ENCODE measurements around the gene KRTAP9-9. TPM values are rescaled to one million over a fixed set of nuclear protein-coding genes. Genes with fewer than 3 reads are reported as not detected.
A peak's percentile ranks its signal among the peaks of the same experiment; 100 is the strongest.
"Not testable (repeated sequence)": the region's sequence is repeated elsewhere in the genome, so short reads cannot be mapped to it uniquely, and the experiment has no call there.

Gene KRTAP9-9
- total RNA-seq (not detected in 2 replicates), polyA plus RNA-seq (not detected in 2 replicates)

DNA sequence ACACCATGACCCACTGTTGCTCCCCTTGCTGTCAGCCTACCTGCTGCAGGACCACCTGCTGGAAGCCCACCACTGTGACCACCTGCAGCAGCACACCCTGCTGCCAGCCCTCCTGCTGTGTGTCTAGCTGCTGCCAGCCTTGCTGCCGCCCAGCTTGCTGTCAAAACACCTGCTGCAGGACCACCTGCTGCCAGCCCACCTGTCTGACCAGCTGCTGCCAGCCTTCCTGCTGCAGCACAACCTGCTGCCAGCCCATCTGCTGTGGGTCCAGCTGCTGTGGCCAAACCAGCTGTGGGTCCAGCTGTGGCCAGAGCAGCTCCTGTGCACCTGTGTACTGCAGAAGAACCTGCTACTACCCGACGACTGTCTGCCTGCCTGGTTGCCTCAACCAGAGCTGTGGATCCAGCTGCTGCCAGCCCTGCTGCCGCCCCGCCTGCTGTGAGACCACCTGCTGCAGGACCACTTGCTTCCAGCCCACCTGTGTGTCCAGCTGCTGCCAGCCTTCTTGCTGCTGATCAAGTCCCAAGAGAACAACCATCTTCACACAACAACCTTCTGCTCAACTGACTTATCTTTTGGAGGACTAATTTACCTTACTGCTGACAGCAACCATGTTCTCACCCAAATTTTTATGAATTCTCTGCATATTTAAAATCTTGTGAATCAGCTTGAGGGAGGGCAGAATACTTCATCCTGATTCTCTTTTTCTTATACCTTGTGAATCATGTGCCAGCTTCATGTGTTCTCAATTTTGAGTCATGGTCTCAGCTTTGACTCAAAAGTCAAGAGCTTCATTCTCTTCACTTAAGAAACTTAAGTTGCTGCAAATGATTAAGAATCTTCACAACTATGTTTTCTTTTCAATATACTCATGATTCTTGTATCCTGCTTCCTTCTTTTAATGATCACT, at the start of gene KRTAP9-9:
KRTAP9-9 (plus strand) TSS at position 4 of the 910 bp plus-strand sequence.
- H3K9me3 ChIP-seq (ENCODE audit: low read depth); DNase-seq (ENCODE audit: low read depth in 1 of 2, low spot score in 1 of 2); H3K4me3 ChIP-seq; H3K27ac ChIP-seq; H3K36me3 ChIP-seq; H3K4me1 ChIP-seq (ENCODE audit: low read depth): not testable (repeated sequence)
- H3K27me3 ChIP-seq = peaks cover 64% of the 10 kb centered on the region

- no peak for DNase-seq (ENCODE audit: low read depth in 1 of 2, low spot score in 1 of 2)
- H3K4me1 ChIP-seq (ENCODE audit: low read depth) = no peaks in the 10 kb centered on the region
- H3K27ac ChIP-seq = no peak overlapping the region
- no peaks in the 10 kb centered on the region for H3K9me3 ChIP-seq (ENCODE audit: low read depth)
- H3K36me3 ChIP-seq = no peaks in the 10 kb centered on the region
- H3K27me3 ChIP-seq = peaks cover 8% of the 10 kb centered on the region
- no peak overlapping the region for H3K4me3 ChIP-seq
- TF ChIP-seq, protein P1, sequence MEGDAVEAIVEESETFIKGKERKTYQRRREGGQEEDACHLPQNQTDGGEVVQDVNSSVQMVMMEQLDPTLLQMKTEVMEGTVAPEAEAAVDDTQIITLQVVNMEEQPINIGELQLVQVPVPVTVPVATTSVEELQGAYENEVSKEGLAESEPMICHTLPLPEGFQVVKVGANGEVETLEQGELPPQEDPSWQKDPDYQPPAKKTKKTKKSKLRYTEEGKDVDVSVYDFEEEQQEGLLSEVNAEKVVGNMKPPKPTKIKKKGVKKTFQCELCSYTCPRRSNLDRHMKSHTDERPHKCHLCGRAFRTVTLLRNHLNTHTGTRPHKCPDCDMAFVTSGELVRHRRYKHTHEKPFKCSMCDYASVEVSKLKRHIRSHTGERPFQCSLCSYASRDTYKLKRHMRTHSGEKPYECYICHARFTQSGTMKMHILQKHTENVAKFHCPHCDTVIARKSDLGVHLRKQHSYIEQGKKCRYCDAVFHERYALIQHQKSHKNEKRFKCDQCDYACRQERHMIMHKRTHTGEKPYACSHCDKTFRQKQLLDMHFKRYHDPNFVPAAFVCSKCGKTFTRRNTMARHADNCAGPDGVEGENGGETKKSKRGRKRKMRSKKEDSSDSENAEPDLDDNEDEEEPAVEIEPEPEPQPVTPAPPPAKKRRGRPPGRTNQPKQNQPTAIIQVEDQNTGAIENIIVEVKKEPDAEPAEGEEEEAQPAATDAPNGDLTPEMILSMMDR (IDR thresholded peaks at IDR 0.05; ENCODE audit: low read depth, low read length) = no peak
Observed at GRCh38 chr17:41211845-41212466, 43.2 kb upstream of the KRTAP9-9 start.

GRCh38 chr17:41212524-41213169, 42.5 kb upstream of the KRTAP9-9 start:
- H3K9me3 ChIP-seq (ENCODE audit: low read depth) = no peaks in the 10 kb centered on the region
- TF ChIP-seq, protein P1 (IDR thresholded peaks at IDR 0.05; ENCODE audit: low read depth, low read length) = no peak
- no peaks in the 10 kb centered on the region for H3K4me1 ChIP-seq (ENCODE audit: low read depth)
- H3K27me3 ChIP-seq = peaks cover 8% of the 10 kb centered on the region
- no peak overlapping the region for H3K27ac ChIP-seq
- DNase-seq (ENCODE audit: low read depth in 1 of 2, low spot score in 1 of 2) = no peak
- H3K4me3 ChIP-seq = no peak overlapping the region
- no peaks in the 10 kb centered on the region for H3K36me3 ChIP-seq

GRCh38 chr17:41215681-41216080, 39.5 kb upstream of the KRTAP9-9 start:
- H3K36me3 ChIP-seq = no peaks in the 10 kb centered on the region
- no peaks in the 10 kb centered on the region for H3K9me3 ChIP-seq (ENCODE audit: low read depth)
- no peak overlapping the region for H3K27ac ChIP-seq
- H3K4me3 ChIP-seq = no peak overlapping the region
- DNase-seq (ENCODE audit: low read depth in 1 of 2, low spot score in 1 of 2) = no peak
- H3K27me3 ChIP-seq = peaks cover 8% of the 10 kb centered on the region
- TF ChIP-seq, protein P1 (IDR thresholded peaks at IDR 0.05; ENCODE audit: low read depth, low read length) = no peak
- H3K4me1 ChIP-seq (ENCODE audit: low read depth) = no peaks in the 10 kb centered on the region

DNA sequence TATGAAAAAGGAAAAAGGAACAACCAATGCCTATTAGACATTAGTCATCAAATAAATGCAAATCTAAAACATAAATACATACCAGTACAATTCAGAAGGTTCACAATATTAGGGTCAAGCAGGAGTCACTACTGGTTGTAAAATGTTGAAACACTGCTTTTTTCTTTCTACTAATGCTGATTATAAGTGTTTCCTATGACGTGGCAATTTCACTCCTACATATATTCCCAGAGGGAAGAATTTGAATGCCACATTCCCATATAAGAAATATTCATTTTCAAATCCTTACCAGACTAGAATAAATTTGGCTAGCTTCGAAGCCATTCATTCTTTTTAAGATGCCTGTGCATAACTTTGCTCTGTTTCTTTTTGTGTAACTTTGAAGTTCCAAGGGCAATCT, 31.4 kb upstream of the KRTAP9-9 start:
- TF ChIP-seq, protein P1 (IDR thresholded peaks at IDR 0.05; ENCODE audit: low read depth, low read length) = no peak
- H3K27me3 ChIP-seq = peaks cover 7% of the 10 kb centered on the region
- no peaks in the 10 kb centered on the region for H3K36me3 ChIP-seq
- no peaks in the 10 kb centered on the region for H3K4me1 ChIP-seq (ENCODE audit: low read depth)
- H3K4me3 ChIP-seq = no peak overlapping the region
- no peaks in the 10 kb centered on the region for H3K9me3 ChIP-seq (ENCODE audit: low read depth)
- no peak overlapping the region for H3K27ac ChIP-seq
- peak in 1 of 2 donors; percentile 8 for DNase-seq (ENCODE audit: low read depth in 1 of 2, low spot score in 1 of 2)

Data from cardiac muscle cell (in vitro differentiated cells and primary cell).